Measurements from ENCODE around the gene CUL1. TPM values are rescaled to one million over a fixed set of nuclear protein-coding genes. Genes with fewer than 3 reads are reported as not detected.
A peak's percentile ranks its signal among the peaks of the same experiment; 100 is the strongest.

CUL1 gene
- total and polyA plus RNA-seq, 12 donors, result 14.0 to 53.4 (median 43.5) TPM

- Histone ChIP-seq H3K27me3 (no peaks in the 10 kb centered on the region), H3K4me3 (no peak overlapping the region), H3K36me3 (peaks cover 0 to 98% (median 43%) of the 10 kb centered on the region in 9 donors), H3K9me3 (no peaks in the 10 kb centered on the region), H3K4me1 (peaks cover 0 to 10% (median 0%) of the 10 kb centered on the region in 9 donors), H3K27ac (peak overlapping the region in 1 of 10 donors; percentile 48)
- TF ChIP-seq CTCF (IDR thresholded peaks at IDR 0.05), result no peak
- ATAC-seq, result no peak
- intact Hi-C loops (cut with DNase I), result no loop called here
- DNase-seq, result no peak
- WGBS, 2 donors, result 91 to 93% methylated on average over 8 of the region's 8 CpGs
These were observed 73.8 kb downstream of the CUL1 start for GRCh38 chr7:148772297-148773089.

- peak overlapping the region in 1 of 10 donors; percentile 48 for H3K27ac ChIP-seq
- intact Hi-C loops (cut with DNase I), result no loop called here
These were observed 74.6 kb downstream of the CUL1 start for GRCh38 chr7:148773334-148773733.

GRCh38 chr7:148774471-148774870 is 75.8 kb downstream of the CUL1 start:
- no peak for TF ChIP-seq CTCF (IDR thresholded peaks at IDR 0.05)
- Histone ChIP-seq H3K27me3 (no peaks in the 10 kb centered on the region), H3K4me3 (no peak overlapping the region), H3K36me3 (peaks cover 0 to 99% (median 34%) of the 10 kb centered on the region in 9 donors), H3K27ac (no peak overlapping the region), H3K9me3 (no peaks in the 10 kb centered on the region), H3K4me1 (peaks cover 0 to 10% (median 0%) of the 10 kb centered on the region in 9 donors)
- 90 to 95% methylated on average over 1 of the region's 1 CpG for WGBS, 2 donors
- DNase-seq, result no peak
- ATAC-seq, result no peak
- intact Hi-C loops (cut with DNase I), result no loop called here

More at GRCh38 chr7:148773334-148773733, 74.6 kb downstream of the CUL1 start:
- peaks cover 0 to 98% (median 40%) of the 10 kb centered on the region in 9 donors for H3K36me3 ChIP-seq
- peaks cover 0 to 10% (median 0%) of the 10 kb centered on the region in 9 donors for H3K4me1 ChIP-seq
- 82 to 90% methylated on average over 10 of the region's 10 CpGs for WGBS, 2 donors
- no peaks in the 10 kb centered on the region for H3K9me3 ChIP-seq
- no peak for ATAC-seq
- no peak for DNase-seq
- no peak for TF ChIP-seq CTCF (IDR thresholded peaks at IDR 0.05)
- H3K4me3 ChIP-seq, result no peak overlapping the region
- no peaks in the 10 kb centered on the region for H3K27me3 ChIP-seq

- intact Hi-C loops (cut with DNase I), result loop anchor here in 1 of 10 donors (10.0 kb wide), 1 partner anchor 208 kb away; no protein-coding TSS in a partner anchor
- TF ChIP-seq CTCF (IDR thresholded peaks at IDR 0.05), result no peak
- ATAC-seq, result peak in 3 of 8 donors; percentile 18 to 44 (median 22)
- peaks cover 0 to 100% (median 54%) of the 10 kb centered on the region in 9 donors for H3K36me3 ChIP-seq
- WGBS, 2 donors, result 85 to 87% methylated on average over 44 of the region's 44 CpGs
- H3K27me3 ChIP-seq, result no peaks in the 10 kb centered on the region
- H3K4me1 ChIP-seq, result peaks cover 0 to 6% (median 0%) of the 10 kb centered on the region in 9 donors
- DNase-seq, result no peak
- H3K4me3 ChIP-seq, result peak overlapping the region in 1 of 10 donors; percentile 20
- H3K27ac ChIP-seq, result no peak overlapping the region
- H3K9me3 ChIP-seq, result no peaks in the 10 kb centered on the region
These were observed 84.2 kb downstream of the CUL1 start for GRCh38 chr7:148782757-148783456.
